VCaP (cell line): Measurements from ENCODE around the gene DENND2D.

Experiments
- H3K27ac ChIP-seq: fragments of 450-650 bp; 2 replicates; pipeline ENCODE4 v1.5.1; 2017
- TF ChIP-seq, protein P1 (sequence below): fragments of 450-650 bp; conservative IDR thresholded peaks from 2 replicates; pipeline ENCODE4 v1.5.1; 2017; ENCODE audit warnings: mild to moderate bottlenecking, moderate library complexity

The DENND2D gene

DNA sequence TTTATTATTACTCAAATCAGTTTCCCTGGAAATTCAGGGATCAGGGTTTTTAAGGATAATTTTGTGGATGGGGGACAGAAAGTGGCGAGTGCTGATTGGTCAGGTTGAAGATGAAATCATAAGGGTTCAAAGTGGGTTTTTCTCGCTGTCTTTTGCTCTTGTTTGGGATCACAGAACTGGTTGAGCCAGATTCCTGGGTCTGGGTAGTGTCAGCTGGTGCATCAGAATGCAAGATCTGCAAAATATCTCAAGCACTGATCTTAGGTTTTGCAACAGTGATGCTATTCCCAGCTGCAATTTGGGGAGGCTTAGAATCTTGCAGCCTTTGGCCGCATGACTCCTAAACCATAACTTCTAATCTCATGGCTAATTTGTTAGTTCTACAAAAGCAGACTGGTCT lies 36.4 kb upstream of the DENND2D start:
- 0 out of 2 replicates have a peak overlapping the region, but pooled peaks have one; percentile 15 for H3K27ac ChIP-seq
- TF ChIP-seq, protein P1, sequence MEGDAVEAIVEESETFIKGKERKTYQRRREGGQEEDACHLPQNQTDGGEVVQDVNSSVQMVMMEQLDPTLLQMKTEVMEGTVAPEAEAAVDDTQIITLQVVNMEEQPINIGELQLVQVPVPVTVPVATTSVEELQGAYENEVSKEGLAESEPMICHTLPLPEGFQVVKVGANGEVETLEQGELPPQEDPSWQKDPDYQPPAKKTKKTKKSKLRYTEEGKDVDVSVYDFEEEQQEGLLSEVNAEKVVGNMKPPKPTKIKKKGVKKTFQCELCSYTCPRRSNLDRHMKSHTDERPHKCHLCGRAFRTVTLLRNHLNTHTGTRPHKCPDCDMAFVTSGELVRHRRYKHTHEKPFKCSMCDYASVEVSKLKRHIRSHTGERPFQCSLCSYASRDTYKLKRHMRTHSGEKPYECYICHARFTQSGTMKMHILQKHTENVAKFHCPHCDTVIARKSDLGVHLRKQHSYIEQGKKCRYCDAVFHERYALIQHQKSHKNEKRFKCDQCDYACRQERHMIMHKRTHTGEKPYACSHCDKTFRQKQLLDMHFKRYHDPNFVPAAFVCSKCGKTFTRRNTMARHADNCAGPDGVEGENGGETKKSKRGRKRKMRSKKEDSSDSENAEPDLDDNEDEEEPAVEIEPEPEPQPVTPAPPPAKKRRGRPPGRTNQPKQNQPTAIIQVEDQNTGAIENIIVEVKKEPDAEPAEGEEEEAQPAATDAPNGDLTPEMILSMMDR = no peak

DNA sequence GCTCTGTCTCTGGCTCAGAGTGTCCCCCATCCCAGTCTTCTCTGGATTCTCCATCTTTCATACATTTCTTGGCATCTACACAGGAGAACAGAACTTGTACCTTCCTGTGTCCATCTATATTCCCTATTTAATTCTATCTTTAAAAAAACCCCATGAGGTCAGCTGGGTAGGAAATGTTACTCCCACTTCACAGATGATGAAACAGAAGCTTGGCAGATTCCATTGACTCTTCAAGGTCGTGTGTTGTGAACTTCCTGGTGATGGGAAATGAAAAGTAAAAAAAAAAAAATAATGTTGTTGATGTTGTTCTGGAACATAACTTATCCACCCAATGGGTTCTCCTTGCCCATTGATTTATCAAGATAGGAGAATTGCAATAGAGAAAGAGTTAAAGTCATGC lies 35.9 kb upstream of the DENND2D start:
- TF ChIP-seq, protein P1 = no peak
- H3K27ac ChIP-seq = 0 out of 2 replicates have a peak overlapping the region, but pooled peaks have one; percentile 15

DNA sequence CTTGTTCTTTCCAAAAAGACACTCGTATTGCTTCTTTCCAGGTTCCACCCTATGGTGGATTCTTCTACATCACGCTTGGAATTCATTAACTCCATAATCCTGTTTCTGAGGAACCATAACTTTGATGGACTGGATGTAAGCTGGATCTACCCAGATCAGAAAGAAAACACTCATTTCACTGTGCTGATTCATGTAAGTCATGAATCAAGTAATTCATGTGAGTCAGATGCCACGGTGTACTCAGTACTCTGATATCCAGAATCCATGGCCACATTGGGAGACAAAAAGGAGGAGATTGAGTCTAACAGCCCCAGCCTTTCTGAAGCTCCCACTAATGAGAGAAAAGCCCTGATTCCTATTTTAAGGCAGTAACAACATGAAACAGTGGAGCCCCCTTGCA lies 34.4 kb upstream of the DENND2D start:
- TF ChIP-seq, protein P1 = no peak
- H3K27ac ChIP-seq = no peak overlapping the region

DNA sequence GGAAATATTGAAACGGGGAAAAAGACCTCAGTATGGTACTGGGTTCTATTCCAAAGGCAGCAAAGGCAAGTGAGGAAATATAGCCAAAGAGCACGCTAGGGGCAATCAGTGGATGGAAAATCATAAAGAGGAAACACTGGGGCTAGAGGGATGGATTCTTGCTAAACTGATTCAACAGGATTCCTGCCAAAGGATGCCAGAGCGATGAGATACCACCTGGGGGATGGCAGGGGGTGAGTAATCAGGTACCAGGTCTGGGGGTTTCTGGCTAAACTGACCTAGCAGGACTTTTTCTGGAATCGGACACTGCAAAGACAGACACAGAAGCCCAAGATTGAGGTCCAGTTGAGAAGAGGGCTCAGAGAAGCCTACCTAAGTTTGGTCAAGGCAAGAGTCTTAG lies 33.8 kb upstream of the DENND2D start:
- H3K27ac ChIP-seq = no peak overlapping the region
- TF ChIP-seq, protein P1 = no peak

DNA sequence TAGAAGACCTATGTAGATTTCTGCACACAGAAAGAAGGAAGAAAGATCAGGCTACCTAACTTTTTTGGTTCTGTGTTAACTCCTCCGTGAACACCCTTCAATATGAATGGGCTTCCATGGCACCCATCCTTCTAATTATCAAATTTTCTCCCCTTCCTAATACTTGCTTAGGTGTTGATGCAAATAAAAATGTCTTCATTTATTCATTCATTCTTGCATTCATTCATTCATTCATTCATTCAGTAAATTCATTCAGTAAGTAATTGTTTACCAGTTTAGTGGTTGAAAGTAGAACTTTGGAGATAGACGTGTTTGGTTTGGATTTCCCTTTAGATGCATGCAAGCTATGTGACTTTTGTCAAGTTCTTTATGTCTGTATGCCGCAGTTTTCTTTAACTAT lies 31.7 kb upstream of the DENND2D start:
- TF ChIP-seq, protein P1 = no peak
- H3K27ac ChIP-seq = no peak overlapping the region

DNA sequence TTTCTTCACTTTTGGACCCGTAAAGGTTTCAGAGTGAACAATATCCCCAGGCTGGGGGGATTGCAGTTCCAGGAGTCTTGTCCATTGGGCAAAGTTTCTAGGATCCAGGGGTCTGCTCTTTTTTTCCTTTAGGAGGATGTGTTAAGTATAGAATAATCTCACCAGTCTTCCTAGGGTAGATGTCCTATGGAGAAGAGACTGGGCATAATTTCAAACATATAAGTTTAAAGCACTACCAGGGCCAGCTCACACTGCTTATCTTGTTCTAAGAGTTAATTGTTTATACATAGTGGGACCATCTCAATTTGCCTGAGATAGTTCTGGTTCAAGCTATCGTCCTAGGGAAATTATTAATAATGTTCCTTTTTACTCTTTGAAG lies 28.3 kb upstream of the DENND2D start:
- TF ChIP-seq, protein P1 = no peak
- H3K27ac ChIP-seq = no peak overlapping the region

DNA sequence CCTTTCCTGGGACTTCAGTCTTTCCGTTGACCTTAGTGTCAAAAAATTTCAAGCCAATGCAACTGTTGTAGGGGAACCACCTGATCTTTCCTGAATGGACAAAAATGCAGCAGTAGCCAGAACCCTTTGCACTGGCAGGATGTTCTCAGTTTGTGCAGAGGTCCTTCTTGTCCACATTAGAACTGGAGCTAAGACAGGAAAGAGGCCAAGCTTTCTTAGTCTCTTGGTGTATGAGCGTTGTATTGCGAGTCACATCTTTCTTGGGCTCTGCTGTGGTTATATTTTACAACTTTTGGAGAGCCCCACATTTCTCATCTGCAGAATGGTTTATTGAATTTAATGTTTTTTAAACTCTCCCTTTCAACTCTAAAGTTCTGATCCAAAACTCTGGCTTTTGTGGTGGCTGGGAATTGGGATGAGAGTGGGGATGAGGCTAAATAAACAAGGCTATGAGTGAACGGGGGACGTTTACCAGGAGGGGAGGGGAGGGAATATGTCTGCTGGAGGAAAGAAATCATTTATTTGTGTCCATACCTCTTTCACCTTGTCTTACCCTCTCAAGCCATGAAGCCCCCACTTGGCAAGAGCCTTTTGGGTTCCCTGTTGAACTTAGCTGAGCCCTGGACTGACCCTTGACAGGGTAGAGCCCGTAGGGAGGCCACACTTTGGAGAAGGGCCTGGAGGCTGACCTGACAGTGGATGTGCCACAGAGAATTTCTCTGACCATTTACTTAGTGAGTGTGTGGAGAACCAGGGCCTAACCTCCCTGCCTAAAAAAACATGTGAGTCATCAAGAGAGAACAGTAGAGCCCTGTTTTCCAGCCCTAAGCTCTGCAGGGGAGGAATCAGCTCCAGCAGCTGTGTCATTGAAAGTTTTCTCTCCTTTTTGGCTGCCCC lies 27.7 kb upstream of the DENND2D start:
- no peak overlapping the region for H3K27ac ChIP-seq
- TF ChIP-seq, protein P1 = no peak
